Adipose tissue (tissue), 3 donors: ENCODE data around the gene MAML2. TPM values are rescaled to one million over a fixed set of nuclear protein-coding genes. Genes with fewer than 3 reads are reported as not detected.

Source experiments
- H3K27ac ChIP-seq: one replicate; pipeline ENCODE4 v1.5.1; 2013; ENCODE audit warnings: low read depth, low read length
- WGBS, 3 donors: extraction: QIAGEN DNeasy Blood & Tissue Kit; methylation state at CpG; one replicate each; pipeline ENCODE4 v1.1.7; 2013; 5-methylcytosine and 5-hydroxymethylcytosine counted together
- polyA plus RNA-seq, 3 donors: library from polyadenylated mRNA; stranded (reverse); fragments of 200-250 nt; gene quantifications; one replicate each; pipeline ENCODE4 v1.2.3, GENCODE V29; 2013
- donor health status: healthy with polysubstance abuse.
- donor health status: Bipolar disorder and iron deficiency.
- donor health status: healthy.

Gene MAML2
- polyA plus RNA-seq, 3 donors, result 1.8 to 8.7 (median 5.4) TPM

DNA sequence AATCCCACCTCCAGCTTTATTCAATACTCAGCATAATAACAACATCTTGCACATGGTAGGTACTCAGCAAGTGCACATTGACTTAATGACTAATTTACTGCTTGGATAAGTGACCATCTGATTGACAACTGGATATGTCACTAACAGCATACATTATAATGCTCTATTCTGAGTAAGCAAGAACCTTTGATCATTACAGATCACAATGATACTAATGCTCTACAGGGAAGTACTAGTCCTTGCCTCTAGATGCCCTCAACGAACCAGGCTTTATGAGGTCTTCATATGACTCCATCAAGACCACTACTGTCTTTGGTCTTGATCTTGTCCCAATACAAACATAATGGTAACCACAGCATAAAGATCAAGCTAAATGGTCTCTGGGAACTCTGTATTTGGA, 251.5 kb downstream of the MAML2 start:
- no peak overlapping the region for H3K27ac ChIP-seq
- WGBS, 3 donors, result 65 to 74% (median 72%) methylated on average over 1 of the region's 1 CpG

DNA sequence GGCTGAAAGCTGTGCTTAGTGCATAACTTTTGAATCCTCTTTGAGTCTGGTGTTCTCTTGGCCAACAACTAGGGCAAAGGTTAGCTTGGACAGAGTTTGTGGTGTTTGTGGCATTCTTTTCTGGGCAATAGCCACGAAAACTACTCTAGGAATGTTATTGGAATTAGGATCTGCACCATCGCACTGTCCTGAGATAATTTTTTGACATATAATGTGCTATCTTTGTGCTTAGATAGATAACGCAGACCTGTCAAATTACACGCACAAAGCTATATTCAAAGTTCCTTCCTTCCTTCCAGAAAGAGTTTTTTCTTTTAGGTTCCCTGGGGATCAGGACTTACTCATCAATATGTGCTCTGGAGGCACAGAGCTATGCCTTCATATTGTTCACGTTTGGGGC, 252.3 kb downstream of the MAML2 start:
- H3K27ac ChIP-seq, result no peak overlapping the region
- 51 to 53% (median 53%) methylated on average over 5 of the region's 5 CpGs for WGBS, 3 donors

DNA sequence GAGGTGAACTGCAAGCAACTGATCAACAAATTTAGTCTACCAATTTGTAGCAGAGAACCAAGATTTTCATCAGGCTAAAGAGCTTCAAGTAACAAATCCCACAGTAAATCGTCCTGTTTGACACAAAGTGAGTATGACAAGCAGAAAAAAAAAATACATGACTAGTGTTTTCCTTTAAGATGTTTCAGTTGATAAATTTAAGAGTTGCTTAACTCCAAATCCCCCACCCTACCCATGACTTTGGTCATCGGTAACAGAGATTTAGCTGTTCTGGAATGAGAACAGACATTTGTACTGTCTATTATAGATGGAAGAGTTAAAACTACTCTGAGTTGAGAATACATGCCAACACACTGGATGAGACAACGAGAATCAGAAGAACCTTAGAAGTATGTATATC, 254.1 kb downstream of the MAML2 start:
- H3K27ac ChIP-seq, result no peak overlapping the region
- 69 to 78% (median 72%) methylated on average over 3 of the region's 3 CpGs for WGBS, 3 donors

DNA sequence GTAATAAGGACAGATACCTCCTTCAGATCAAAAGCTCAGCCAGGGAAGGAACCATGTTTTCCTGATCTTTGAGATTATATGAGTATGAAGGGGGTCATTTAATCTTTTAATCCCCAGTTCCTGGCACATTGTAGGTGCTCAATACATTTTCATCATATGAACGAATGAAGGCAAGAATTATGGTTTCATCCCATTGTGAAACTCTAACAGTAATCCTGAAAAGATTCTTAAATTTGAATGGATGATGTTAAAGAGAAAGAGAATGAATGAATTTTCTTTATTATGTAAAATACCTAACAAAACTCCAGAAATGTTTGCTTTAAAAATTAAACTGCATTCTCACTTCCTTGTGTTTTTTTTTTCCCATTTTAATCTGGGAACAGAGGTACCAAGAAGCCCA, 256.9 kb downstream of the MAML2 start:
- WGBS, 3 donors, result 68 to 96% (median 91%) methylated on average over 1 of the region's 1 CpG
- no peak overlapping the region for H3K27ac ChIP-seq

DNA sequence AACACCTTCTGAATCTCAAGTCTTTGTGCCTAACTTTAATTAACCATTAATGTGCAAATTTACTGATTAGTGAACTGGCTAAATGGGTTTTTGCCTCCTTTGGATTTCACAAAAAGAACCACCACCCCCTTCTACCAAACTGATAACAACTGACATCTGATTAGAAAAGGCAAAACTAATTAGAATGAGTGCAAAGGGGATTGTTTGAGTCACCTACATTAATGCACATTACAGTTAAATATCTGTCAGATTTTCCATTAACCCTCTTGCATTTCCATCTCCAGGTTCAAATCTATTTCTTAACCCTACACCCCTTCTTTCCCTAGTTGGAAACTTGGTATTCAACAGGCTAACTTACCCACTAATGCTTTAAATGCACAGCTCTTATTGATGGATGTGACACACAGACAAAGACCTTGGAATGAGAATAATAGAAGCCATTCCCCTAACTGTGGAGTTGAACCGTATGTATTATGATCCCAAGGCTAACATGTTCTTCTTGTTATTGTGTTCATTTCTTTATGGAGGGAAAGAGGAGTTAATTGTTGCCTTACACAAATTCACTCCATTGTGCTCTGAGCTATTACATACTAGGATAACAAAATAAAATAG, 257.6 kb downstream of the MAML2 start:
- 47 to 88% (median 83%) methylated on average over 1 of the region's 1 CpG for WGBS, 3 donors

DNA sequence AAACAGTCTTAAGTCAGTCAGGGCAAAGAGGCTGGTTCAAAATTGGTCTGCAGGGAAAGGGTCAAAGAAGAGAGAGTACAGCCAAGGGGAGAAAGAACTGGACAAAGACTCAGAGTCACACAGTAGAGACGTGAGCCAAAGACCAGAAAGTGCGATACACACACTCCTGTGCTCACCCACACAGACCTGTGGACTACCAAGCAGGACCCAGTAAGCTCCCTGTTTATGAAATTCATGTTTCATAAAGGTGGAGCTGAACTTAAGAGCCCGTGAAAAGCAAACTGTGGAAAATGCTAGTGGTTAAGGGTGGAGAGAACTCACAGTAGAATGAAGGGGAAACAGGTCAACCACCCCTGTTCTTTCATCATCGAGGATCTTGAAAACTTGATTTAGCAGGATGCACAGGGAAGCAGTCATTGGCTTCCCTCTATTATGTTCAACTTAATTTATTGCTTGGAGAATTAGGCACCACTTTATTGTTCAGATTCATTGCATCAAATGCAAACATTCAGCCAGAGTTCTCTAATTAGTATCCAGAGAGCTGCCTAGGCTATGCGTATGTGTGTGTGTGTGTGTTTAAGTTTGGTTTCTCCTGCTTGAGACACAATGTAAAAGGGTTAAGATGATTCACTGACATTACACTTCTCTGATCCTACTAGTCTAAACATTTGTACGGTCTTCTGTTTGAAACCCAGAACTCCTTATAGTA, 258.2 kb downstream of the MAML2 start:
- 51 to 72% (median 68%) methylated on average over 6 of the region's 6 CpGs for WGBS, 3 donors

More for the DNA sequence above, 257.6 kb downstream of the MAML2 start:
- H3K27ac ChIP-seq, result no peak overlapping the region

DNA sequence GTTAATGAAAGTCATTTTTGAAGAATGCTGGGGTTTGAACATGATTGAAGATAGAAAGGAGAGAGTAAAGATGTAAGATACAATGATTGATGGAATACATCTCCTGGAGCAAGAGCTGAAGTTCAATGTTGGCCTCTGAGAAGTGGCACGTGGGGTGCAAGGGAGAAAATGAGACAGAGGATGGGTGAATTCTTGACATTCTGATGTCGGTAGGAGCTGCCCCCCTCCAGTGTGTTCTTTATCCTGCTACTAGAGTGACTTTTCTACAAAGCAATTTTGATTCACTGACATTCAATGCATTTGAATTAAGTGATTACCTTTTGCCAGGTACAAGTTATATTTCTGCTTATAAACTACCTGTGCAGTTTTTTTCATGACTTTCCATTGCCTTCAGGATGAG, 260.1 kb downstream of the MAML2 start:
- WGBS, 3 donors, result 79 to 96% (median 92%) methylated on average over 2 of the region's 2 CpGs
- no peak overlapping the region for H3K27ac ChIP-seq

More for the DNA sequence above, 258.2 kb downstream of the MAML2 start:
- H3K27ac ChIP-seq, result no peak overlapping the region

DNA sequence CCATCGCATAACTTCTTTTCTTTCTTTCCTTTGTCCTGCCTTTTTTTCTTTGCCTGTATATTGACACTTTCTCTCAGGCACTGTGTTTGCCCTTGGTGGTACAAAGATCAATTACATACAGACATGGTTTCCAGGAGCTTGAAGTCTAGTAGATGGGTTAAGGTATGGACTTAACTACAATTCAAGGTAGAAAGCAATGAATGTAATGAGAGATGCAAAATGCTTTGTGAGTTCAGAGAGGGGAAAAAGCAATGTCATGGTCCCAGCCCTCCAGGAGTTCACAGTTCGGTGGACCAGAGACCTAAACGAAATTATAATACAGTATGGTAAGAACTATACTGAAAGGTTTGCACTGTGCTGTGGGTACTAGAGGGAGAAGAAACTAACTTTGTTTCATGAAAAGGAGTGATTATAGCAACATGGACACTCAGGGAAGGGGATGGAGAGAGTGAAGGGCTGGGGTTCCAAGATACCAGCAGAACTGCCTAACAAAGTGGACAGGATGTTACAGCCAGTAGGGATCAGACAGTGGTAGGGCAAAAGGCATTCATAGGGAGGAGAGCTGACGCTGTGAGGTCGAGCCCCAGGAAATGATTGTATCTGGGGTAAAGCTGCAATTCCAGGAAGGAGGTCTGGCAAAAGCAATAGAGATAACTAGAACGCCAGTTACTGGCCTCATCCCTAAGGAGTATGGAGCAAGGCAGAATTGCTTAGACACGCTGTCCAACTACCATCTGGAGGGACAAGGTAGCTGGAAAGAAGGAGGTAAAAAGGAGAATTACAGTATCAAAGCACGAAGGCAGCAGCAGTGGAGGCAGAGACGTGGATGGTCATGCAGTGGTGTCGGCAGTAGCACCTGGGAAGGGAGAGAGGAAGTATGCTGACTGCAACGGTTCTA, 260.7 kb downstream of the MAML2 start:
- no peak overlapping the region for H3K27ac ChIP-seq
- 71 to 81% (median 77%) methylated on average over 11 of the region's 11 CpGs for WGBS, 3 donors

DNA sequence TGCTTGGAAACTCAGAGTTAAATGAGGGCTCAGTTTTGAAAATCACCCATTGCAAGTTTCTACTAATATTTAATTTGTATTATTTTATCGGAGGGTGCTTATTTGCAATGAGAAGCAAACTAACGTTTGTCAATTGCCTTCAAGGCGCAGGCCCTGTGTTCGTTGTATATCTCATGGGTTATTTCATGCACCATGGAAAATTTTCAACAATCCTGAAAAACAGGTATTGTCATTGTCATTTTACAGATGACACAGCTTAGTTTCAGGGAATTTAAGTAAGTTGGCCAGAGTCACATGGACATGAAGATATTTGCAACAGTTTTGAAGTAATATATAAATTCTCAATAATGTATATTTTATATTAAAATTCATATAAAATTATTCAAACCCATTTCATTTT, 261.4 kb downstream of the MAML2 start:
- 71 to 90% (median 72%) methylated on average over 4 of the region's 4 CpGs for WGBS, 3 donors
- no peak overlapping the region for H3K27ac ChIP-seq

DNA sequence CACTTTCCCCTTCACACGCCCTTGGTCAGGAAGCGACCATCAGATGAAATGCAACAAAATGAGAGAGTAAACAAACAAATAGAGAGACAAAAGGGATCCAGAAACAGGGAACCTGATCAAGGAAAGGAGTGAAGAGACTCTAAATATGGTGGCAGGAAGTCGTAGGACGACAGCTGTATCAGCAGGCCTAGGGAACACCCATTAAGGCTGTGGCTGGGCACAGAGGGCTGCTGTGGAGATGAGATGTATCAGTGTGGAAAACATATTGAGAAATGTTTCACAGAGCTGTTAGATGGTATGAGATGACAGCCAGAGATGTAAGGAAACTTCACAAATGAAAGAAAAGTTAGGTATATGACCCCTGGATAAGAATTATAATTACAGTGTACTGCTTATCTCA, 263.3 kb downstream of the MAML2 start:
- no peak overlapping the region for H3K27ac ChIP-seq
- 87 to 90% (median 89%) methylated on average over 4 of the region's 4 CpGs for WGBS, 3 donors

DNA sequence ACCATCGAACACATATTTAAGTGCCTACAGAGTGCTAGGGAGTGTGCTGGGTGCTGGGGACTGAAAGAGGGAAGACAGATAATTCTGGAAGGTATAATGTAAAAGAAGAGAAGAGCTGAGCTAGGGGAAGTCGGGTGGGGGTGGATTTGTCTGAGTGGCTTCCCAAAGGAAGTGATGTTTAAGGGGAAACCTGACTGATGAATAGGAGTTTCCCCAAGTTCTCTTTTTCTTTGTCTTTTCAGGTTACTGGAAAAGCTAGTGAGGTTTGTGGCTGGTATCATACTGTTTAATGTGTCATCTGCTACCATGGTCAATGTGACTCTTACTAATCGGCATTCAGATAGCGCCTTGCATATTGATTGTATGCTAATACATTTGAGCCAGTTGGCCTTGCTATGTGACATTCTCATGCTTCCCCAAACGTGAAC, 267.4 kb downstream of the MAML2 start:
- H3K27ac ChIP-seq, result no peak overlapping the region
- WGBS, 3 donors, result 49 to 72% (median 66%) methylated on average over 5 of the region's 5 CpGs

DNA sequence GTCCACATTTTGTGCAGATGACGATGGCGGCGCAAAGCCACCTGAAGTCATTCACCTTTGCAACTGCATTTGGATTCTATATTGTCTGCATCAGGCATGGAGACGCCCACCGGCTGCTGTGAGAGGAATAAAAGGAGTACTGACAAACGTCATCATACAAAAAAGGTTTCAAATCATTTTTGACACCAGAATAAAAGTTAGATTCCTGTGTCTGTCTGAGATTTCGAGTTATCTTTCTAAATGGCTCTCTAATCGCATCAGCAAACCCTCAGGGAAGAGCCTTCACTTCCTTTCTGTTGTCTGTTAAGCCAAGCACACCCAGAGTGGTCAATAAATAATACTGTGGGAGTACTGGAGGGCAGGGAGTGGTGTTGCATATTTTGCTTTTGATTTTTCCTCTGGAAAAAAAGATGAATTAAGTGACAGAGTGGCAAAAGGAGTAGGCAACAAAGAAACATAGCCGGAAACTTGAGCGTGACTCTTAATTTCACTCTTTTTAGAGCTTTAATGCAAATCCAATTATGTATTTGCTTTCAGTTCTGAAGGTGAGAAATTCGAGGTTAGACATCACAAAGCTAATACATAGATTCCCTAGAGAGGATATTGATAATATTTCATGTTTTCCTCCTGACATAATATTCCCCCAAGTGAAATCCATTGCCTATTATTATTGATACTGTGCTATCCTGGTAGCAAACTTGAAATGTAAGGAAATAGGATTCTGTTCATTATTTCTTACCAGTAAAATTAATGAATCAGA, 268.3 kb downstream of the MAML2 start:
- WGBS, 3 donors, result 70 to 75% (median 71%) methylated on average over 11 of the region's 11 CpGs
- H3K27ac ChIP-seq, result no peak overlapping the region

DNA sequence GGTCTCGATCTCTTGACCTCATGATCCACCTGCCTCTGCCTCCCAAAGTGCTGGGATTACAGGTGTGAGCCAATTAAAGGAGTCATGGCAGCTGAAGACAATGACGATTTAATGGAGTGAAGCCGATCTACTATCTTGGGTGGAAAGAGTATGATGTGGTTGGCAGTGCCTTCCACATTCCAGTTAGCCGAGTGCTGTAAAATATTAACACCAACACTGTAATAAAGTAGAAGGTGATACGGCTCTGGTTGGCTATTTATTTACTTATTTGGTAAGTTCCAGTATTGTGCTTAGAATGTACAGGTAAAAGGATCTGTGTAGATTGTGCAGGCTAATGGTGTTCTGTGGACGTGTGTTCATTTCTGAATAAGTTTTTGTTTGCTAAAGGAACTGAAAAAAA, 269.5 kb downstream of the MAML2 start:
- H3K27ac ChIP-seq, result no peak overlapping the region
- WGBS, 3 donors, result 45 to 96% (median 91%) methylated on average over 6 of the region's 6 CpGs

DNA sequence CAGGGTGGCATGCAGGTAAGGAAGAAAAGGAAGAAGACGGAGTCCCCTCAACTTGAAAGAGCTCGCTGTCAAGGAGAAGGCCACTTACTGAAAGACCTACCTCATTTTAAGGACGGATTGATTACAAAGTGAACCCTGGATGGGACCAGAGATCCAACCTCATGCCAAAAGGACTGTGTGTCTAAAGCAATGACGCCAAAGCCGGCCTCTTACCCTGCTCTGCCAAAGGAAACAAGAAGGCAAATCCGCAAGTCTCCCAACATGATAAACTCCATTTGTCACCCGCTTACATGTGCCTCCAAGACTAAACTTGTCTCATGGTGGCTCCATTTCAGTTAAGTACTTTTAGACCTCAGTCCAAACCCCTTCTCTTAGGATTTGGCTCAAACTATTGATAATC, 270.4 kb downstream of the MAML2 start:
- 91 to 98% (median 97%) methylated on average over 7 of the region's 7 CpGs for WGBS, 3 donors
- no peak overlapping the region for H3K27ac ChIP-seq

DNA sequence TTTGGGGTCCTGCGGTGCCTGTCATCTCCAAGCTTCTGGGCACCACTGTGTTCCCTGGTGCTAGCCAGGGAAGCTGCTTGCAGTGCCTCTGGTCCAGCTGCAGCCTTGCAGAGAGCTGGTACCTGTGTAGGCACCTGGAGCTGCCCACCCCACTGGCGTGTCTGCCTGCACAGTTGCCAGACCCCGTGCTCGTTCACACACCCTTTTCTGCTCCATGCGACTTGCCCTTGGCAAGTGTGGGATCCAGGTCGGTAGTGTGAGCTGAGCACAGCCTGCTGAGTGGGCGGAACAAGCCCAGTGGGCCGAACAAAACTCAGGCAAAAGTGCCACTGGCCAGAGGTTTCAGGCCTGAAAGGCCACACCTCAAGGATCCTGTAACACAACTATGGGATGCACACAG, 272.5 kb downstream of the MAML2 start:
- 79 to 89% (median 83%) methylated on average over 8 of the region's 8 CpGs for WGBS, 3 donors
- no peak overlapping the region for H3K27ac ChIP-seq

DNA sequence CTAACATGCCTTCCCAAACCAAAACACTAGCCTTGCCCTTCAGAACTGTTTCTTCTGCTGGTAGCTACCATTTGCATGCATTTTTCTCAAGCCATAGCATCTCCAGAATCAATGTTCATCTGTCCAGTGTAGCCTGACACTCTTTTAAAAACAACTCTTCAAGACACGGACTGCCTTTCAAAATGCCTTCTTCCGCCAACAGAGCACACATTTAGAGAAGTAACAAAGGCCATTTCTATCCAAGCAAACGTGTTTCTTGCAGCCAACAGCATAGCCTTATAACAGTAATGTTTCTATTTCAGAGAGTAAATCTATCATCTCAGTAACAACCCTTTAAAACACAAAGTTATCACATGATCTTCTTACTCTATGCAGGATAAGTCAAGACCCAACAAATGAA, 275.8 kb downstream of the MAML2 start:
- H3K27ac ChIP-seq, result no peak overlapping the region
- WGBS, 3 donors, result 72 to 90% (median 89%) methylated on average over 3 of the region's 3 CpGs

DNA sequence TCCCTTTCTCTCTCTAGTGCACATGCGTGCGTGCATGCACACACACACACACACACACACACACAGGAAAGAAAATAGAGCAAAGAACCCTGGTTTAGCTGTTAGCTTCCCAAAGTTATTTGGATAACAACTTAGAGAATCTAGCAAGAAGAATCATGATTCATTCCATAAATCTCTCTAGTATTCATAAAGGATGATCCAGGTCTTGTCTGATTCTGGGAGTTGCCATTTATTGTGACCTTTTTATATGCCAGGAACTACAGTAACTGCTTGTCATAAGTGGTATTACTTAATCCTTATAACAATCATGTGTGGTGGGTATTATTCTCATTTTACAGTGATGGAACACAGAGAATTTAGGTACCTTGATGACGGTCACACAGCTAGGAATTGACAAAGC, 277.6 kb downstream of the MAML2 start:
- WGBS, 3 donors, result 80 to 92% (median 90%) methylated on average over 3 of the region's 3 CpGs
- H3K27ac ChIP-seq, result no peak overlapping the region

DNA sequence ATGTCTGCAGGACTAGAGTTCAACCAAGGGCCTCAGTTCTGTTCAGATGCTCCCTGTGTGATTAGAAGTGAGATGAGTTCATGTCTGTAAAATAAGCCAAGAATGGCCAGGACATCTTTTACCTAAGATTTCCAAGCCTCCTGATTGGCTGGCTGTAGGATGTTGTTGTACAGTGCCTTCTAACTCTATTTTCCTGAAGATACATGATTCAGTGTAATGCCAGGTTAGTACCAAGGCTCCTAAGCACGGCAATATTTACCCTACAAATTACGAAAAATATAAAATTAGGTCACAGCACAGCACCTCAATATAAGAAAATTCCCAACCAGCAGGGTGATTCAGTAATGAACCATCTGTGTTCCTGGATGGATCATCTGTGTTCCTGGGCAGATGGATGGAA, 279.1 kb downstream of the MAML2 start:
- 80 to 99% (median 97%) methylated on average over 2 of the region's 2 CpGs for WGBS, 3 donors
- H3K27ac ChIP-seq, result no peak overlapping the region

DNA sequence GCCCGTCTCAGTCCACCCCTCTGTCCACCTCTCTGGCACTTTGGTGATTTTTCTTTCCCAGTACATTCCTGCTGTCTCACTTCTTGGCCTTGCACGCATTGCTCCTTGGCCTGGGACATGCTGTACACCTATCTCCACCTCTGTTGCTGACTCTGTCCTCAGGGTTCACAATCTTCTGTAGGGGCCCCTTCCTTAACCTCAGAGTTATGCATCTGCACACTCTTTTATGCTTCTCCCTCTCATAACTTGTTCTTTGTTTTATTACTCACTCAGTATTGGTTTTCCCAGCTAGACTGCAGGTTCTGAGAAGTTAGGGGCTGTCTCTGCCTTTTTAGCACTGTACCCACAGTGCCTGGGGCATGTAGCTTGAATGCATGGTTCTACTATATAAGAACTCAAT, 279.9 kb downstream of the MAML2 start:
- WGBS, 3 donors, result 85 to 98% (median 92%) methylated on average over 2 of the region's 2 CpGs
- no peak overlapping the region for H3K27ac ChIP-seq
